ENCODE results near the gene HOXB5.

DNA sequence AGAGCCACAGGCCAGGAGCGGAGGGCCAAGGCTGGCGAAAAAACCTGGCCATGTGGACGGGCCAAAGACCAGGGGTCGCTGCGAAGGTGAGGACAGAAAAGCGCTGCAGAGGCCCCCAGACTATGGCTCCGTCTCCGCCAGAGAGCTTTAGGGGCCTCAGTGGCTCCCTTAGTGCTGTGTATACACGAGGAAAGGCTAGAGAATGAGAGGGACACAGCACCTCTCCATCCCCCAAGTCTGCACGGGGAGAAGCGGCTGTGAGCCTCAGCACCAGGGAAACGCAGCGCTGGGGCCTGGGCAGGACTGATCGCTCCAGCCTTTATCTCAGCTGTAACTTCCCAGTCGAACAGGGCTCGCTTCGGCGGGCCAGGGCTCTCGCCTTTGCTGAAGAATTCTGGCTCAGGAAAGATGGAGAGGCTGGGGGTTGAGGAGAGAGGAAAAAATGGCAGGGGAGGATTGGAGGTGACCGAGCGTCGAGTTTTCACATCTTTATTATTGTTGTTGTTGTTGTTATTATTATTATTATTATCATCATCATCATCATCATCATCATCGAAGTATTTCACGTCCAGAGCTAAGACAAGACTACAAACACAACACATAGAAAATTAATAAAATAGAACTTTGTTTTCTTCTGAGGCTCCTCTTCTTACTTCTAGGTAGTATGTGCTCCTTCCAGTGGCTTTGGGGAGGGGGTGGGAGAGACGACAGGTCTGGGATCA lies 1.9 kb upstream of the HOXB5 start:
- TF ChIP-seq EZH2 (IDR thresholded peaks at IDR 0.05; ENCODE audit: borderline replicate concordance, low read depth, low read length, poor library complexity, severe bottlenecking) = no peak
- TF ChIP-seq, protein P1, sequence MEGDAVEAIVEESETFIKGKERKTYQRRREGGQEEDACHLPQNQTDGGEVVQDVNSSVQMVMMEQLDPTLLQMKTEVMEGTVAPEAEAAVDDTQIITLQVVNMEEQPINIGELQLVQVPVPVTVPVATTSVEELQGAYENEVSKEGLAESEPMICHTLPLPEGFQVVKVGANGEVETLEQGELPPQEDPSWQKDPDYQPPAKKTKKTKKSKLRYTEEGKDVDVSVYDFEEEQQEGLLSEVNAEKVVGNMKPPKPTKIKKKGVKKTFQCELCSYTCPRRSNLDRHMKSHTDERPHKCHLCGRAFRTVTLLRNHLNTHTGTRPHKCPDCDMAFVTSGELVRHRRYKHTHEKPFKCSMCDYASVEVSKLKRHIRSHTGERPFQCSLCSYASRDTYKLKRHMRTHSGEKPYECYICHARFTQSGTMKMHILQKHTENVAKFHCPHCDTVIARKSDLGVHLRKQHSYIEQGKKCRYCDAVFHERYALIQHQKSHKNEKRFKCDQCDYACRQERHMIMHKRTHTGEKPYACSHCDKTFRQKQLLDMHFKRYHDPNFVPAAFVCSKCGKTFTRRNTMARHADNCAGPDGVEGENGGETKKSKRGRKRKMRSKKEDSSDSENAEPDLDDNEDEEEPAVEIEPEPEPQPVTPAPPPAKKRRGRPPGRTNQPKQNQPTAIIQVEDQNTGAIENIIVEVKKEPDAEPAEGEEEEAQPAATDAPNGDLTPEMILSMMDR (conservative IDR thresholded peaks at IDR 0.05; ENCODE audit: low read depth, low read length) = no peak
